GM12878 (cell line): ENCODE data around the gene CALB2.

Experiments used
- ATF7 ChIP-seq: fragments of 450-650 bp; IDR thresholded peaks from 2 replicates; pipeline ENCODE4 v1.6.1; 2016; ENCODE audit warnings: low read depth, mild to moderate bottlenecking
- EZH2 ChIP-seq: IDR thresholded peaks from 2 replicates; pipeline ENCODE4 v1.6.1; 2012; ENCODE audit warnings: low read depth, mild to moderate bottlenecking, control low read depth, inconsistent platforms, low read length, borderline replicate concordance; ENCODE audit not compliant: control insufficient read depth
- JUNB ChIP-seq: IDR thresholded peaks from 2 replicates; pipeline ENCODE4 v1.6.1; 2016; ENCODE audit warnings: antibody characterized with exemption, mild to moderate bottlenecking
- POLR2A ChIP-seq: IDR thresholded peaks from 2 replicates; pipeline ENCODE4 v1.6.1; 2011; ENCODE audit warnings: low read depth, mild to moderate bottlenecking, low read length
- POLR2AphosphoS5 ChIP-seq: IDR thresholded peaks from 2 replicates; pipeline ENCODE4 v1.6.1; 2011; ENCODE audit warnings: mild to moderate bottlenecking, low read length, inconsistent platforms
- SIX5 ChIP-seq: IDR thresholded peaks from 2 replicates; pipeline ENCODE4 v1.6.1; 2011; ENCODE audit warnings: mild to moderate bottlenecking, low read depth, low read length, moderate library complexity; ENCODE audit not compliant: severe bottlenecking
- SP1 ChIP-seq: IDR thresholded peaks from one replicate; pipeline ENCODE4 v1.6.1; 2011; ENCODE audit warnings: low read depth, low read length
- ZNF274 ChIP-seq: IDR thresholded peaks from one replicate; pipeline ENCODE4 v1.8.0; 2011; ENCODE audit not compliant: insufficient read length, insufficient read depth
- TF ChIP-seq, protein P1 (sequence below), 3 experiments: IDR thresholded peaks in 2 of 3; conservative IDR thresholded peaks in 1 of 3; 2 replicates each; pipeline ENCODE4 v1.5.1; 2011; ENCODE audit warnings: low read depth in 3 of 3, low read length in 3 of 3, mild to moderate bottlenecking in 3 of 3, control low read depth in 2 of 3, moderate library complexity in 2 of 3, inconsistent platforms in 1 of 3, mixed read lengths in 1 of 3; ENCODE audit not compliant: control insufficient read depth in 2 of 3, insufficient read depth in 1 of 3; ENCODE audit errors: extremely low read depth in 1 of 3
- TF ChIP-seq, protein P2 (sequence below): fragments of 450-650 bp; IDR thresholded peaks from 2 replicates; pipeline ENCODE4 v1.6.1; 2017; ENCODE audit warnings: mild to moderate bottlenecking, low read depth, inconsistent platforms; ENCODE audit not compliant: poor library complexity, severe bottlenecking
- TF ChIP-seq, protein P3 (sequence below): IDR thresholded peaks from 2 replicates; pipeline ENCODE4 v1.6.1; 2012; ENCODE audit warnings: improper control_type of control experiment, low read depth, low read length; ENCODE audit not compliant: insufficient replicate concordance
- TF ChIP-seq, protein P4 (sequence below): IDR thresholded peaks from 2 replicates; pipeline ENCODE4 v1.6.1; 2011; ENCODE audit warnings: low read depth, mild to moderate bottlenecking, low read length, moderate library complexity, borderline replicate concordance; ENCODE audit errors: extremely low read depth

DNA sequence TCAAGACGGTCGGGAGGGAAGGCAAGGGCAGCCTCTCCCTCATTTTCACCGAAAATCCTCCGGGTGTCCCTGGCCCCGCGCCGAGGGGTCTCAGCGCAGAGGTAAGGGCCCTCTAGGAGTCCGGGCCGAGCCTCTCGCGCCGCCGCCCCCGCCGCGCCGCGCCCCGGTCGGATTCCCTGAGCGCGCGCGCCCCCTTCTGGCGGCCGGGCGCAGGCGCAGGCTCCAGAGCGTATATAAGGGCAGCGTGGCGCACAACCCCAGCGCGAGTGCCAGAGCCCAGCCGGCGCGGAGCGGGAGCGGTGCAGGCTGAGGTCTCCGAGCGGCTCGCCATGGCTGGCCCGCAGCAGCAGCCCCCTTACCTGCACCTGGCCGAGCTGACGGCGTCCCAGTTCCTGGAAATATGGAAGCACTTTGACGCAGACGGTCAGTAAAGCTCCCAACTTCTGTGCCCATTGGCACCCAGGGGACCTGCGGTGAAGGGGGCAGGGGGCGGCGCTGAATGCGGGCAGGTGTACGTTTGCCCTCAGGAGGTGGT is at the start of gene CALB2:
- TF ChIP-seq POLR2A (no peak), ZNF274 (no peak), SP1 (no peak), EZH2 (no peak), SIX5 (no peak), POLR2AphosphoS5 (no peak), JUNB (no peak), ATF7 (no peak)
- TF ChIP-seq, protein P1, sequence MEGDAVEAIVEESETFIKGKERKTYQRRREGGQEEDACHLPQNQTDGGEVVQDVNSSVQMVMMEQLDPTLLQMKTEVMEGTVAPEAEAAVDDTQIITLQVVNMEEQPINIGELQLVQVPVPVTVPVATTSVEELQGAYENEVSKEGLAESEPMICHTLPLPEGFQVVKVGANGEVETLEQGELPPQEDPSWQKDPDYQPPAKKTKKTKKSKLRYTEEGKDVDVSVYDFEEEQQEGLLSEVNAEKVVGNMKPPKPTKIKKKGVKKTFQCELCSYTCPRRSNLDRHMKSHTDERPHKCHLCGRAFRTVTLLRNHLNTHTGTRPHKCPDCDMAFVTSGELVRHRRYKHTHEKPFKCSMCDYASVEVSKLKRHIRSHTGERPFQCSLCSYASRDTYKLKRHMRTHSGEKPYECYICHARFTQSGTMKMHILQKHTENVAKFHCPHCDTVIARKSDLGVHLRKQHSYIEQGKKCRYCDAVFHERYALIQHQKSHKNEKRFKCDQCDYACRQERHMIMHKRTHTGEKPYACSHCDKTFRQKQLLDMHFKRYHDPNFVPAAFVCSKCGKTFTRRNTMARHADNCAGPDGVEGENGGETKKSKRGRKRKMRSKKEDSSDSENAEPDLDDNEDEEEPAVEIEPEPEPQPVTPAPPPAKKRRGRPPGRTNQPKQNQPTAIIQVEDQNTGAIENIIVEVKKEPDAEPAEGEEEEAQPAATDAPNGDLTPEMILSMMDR (IDR thresholded peaks at IDR 0.05 in 2 of 3, conservative IDR thresholded peaks at IDR 0.05 in 1 of 3; ENCODE audit: control insufficient read depth in 2 of 3, extremely low read depth in 1 of 3, insufficient read depth in 1 of 3, low read depth in 3 of 3, low read length in 3 of 3): peak; percentile 77 to 92 (median 89)
- TF ChIP-seq, protein P2, sequence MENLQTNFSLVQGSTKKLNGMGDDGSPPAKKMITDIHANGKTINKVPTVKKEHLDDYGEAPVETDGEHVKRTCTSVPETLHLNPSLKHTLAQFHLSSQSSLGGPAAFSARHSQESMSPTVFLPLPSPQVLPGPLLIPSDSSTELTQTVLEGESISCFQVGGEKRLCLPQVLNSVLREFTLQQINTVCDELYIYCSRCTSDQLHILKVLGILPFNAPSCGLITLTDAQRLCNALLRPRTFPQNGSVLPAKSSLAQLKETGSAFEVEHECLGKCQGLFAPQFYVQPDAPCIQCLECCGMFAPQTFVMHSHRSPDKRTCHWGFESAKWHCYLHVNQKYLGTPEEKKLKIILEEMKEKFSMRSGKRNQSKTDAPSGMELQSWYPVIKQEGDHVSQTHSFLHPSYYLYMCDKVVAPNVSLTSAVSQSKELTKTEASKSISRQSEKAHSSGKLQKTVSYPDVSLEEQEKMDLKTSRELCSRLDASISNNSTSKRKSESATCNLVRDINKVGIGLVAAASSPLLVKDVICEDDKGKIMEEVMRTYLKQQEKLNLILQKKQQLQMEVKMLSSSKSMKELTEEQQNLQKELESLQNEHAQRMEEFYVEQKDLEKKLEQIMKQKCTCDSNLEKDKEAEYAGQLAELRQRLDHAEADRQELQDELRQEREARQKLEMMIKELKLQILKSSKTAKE: no peak
- TF ChIP-seq, protein P3, sequence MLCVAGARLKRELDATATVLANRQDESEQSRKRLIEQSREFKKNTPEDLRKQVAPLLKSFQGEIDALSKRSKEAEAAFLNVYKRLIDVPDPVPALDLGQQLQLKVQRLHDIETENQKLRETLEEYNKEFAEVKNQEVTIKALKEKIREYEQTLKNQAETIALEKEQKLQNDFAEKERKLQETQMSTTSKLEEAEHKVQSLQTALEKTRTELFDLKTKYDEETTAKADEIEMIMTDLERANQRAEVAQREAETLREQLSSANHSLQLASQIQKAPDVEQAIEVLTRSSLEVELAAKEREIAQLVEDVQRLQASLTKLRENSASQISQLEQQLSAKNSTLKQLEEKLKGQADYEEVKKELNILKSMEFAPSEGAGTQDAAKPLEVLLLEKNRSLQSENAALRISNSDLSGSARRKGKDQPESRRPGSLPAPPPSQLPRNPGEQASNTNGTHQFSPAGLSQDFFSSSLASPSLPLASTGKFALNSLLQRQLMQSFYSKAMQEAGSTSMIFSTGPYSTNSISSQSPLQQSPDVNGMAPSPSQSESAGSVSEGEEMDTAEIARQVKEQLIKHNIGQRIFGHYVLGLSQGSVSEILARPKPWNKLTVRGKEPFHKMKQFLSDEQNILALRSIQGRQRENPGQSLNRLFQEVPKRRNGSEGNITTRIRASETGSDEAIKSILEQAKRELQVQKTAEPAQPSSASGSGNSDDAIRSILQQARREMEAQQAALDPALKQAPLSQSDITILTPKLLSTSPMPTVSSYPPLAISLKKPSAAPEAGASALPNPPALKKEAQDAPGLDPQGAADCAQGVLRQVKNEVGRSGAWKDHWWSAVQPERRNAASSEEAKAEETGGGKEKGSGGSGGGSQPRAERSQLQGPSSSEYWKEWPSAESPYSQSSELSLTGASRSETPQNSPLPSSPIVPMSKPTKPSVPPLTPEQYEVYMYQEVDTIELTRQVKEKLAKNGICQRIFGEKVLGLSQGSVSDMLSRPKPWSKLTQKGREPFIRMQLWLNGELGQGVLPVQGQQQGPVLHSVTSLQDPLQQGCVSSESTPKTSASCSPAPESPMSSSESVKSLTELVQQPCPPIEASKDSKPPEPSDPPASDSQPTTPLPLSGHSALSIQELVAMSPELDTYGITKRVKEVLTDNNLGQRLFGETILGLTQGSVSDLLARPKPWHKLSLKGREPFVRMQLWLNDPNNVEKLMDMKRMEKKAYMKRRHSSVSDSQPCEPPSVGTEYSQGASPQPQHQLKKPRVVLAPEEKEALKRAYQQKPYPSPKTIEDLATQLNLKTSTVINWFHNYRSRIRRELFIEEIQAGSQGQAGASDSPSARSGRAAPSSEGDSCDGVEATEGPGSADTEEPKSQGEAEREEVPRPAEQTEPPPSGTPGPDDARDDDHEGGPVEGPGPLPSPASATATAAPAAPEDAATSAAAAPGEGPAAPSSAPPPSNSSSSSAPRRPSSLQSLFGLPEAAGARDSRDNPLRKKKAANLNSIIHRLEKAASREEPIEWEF: no peak
- TF ChIP-seq, protein P4, sequence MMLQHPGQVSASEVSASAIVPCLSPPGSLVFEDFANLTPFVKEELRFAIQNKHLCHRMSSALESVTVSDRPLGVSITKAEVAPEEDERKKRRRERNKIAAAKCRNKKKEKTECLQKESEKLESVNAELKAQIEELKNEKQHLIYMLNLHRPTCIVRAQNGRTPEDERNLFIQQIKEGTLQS: no peak
